NCI-H1436 (cell line): ENCODE data around the gene IDI2.
"Not testable (repeated sequence)": the region's sequence is repeated elsewhere in the genome, so short reads cannot be mapped to it uniquely, and the experiment has no call there.

Experiments used
- DNase-seq: peaks from one replicate; lab custom pipeline; 2025; lab: John Stamatoyannopoulos, UW

The IDI2 gene

DNA sequence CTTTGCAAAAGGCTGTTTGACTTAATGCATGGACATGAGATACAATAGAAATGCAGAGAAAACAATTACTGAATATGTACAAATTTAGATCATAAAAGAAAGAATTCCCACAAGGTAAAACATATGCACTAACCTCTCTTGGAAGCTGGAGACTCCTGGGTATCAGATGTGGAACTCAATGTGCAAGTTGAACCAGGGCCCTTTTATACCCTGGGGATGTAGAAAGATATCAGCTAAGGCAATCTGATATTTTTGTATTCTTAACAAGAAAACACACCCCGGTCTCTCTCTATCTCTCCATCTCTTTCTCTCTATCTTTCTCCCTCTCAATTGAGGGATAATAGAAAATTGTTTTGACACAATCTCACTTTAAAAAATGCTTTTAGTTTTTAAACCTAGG lies at the start of gene IDI2:
Gene IDI2 (minus strand): TSS at position 177 of the 400 bp plus-strand sequence. CDS start 1,136 bp downstream, outside the sequence.
- no peak for DNase-seq

DNA sequence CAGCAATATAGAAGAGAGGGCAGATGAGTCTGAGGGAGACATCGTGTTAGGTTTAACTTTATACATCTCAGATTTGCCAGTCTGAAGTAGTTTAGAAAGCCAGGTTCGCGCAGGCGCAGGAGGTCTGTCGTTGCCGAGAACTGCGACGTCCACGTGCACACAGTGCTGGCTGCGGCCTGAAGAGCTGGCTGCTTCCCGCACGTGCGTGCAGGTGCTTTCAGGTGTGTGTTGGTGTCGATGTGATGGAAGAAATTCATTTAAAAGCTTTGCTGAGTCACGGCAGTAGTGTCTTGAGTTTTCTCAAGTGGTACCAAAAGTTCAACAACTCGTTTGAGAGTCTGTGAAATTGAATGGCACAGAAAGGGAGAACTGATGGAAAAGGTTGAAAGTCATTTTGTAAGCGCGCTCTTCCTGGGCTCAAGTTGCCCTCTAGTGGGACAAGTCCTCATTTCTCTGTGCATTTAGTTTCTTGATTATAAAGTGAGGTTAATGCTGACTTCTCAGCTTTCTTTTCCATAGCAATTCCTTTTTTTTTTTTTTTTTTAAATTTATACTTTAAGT lies 49.2 kb upstream of the IDI2 start:
- DNase-seq, result no peak

DNA sequence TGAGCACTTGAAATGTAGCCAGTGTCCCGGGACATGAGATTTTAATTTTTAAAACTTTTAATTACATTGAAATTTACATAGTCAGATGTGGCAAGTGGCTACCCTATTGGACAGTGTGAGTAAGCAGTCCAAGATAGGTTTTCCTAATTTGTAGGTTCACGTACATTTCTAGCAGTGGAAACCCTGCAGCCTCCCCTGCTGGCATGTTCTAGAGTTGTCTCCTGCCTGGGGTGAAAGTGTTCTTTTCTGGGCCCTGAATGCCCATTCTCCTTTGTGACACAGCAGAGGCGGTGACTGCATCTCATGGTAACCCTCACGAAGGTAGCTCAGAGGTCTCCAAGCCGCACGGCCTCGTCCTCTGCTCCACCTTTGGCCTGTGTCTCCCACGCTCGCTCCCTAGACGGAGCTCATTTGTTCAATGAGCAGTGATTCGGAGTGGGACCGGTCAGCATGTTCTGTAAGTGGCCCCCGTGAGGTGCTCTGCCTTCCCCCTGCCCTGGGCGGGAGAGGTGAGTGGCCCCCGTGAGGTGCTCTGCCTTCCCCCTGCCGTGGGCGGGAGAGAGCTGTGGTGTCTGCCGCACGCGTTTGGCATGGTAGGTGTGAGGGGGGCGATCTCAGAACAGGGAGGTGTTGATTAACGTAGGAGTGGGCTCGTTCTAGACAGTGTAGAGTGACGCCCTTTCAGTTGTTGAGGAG lies 48.5 kb upstream of the IDI2 start:
- no peak for DNase-seq

DNA sequence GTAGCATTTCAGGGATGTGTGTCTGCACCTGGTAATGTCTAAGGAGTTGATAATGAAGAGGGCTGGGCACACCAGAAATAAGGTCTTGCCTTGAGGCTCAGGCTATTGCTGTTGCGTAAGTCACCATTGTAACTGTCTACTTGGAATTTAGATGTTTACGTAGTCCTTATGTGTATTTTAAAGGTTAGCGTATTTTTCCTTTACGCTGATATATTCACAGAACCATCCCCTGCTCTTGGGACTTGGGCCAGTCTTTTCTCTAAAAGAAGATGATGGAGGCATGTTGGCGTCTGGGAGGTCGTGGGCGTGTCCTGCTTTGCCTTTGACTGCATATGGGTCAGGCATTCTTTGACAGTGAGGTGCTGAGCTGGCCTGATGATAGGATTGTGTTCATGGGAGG lies 45.3 kb upstream of the IDI2 start:
- no peak for DNase-seq

DNA sequence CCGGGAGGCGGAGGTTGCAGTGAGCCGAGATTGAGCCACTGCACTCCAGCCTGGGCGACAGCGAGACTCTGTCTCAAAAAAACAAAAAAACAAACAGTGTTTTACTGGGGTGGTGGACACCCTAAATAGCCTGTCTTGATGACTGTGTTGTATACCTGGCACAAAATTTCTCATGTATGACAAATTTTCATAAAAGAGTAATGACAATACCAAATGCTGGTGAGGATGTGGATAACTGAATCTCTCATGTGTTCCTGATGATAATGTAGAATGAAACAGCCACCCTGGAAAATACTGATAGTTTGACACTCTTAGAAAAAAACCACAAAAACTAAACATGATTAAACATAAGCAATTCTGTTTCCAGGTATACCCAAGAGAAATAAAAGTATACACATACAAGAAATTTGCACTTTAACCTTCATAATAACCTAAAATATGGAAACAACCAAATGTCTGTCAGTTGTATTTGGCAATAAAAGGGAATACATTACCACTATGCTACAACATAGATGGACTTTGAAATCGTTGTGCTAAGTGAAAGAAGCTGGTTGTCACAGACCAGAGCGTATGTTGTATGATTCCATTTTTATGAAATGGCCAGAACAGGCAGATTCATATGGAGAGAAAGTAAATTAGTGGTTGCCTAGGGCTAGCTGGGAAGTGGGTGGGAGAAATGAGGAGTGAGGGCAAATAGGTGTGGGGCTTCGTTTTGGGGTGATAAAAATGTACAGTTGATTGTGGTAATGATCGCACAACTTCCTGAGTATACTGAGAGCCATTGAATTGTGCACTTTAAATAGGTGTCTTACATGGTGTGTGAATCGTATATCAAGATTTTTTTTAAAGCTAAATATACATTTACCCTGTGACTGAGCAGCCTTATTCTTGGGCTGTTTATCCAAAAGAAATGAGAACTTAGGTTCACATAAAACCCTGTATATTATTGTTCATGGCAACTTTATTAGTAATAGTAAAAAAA lies 43.0 kb upstream of the IDI2 start:
- DNase-seq, result no peak

DNA sequence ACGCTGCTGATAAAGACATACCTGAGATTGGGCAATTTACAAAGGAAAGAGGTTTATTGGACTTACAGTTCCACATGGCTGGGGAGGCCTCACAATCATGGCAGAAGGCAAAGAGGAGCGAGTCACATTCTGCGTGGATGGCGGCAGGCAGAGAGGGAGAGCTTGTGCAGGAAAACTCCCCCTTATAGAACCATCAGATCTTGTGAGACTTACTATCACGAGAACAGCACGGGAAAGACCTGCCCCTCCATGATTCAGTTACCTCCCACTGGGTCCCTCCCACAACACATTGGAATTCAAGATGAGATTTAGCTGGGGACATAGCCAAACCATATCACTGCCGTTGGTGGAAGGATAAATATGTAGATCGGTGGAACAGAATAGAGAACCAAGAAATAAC lies 41.1 kb upstream of the IDI2 start:
- DNase-seq, result not testable (repeated sequence)

DNA sequence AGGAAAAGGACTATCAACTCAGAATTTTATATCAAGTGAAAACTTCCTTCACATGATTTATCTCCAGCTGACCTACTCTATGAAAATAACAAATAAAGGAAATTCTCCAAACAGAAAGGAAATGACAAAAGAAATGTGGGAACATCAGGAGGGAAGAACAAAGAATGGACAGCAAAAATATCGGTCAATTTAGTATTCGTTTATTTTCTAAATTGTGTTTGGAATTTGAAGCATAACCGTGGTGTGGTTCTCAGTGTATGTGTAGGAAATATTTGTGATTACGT lies 39.2 kb upstream of the IDI2 start:
- DNase-seq, result no peak

DNA sequence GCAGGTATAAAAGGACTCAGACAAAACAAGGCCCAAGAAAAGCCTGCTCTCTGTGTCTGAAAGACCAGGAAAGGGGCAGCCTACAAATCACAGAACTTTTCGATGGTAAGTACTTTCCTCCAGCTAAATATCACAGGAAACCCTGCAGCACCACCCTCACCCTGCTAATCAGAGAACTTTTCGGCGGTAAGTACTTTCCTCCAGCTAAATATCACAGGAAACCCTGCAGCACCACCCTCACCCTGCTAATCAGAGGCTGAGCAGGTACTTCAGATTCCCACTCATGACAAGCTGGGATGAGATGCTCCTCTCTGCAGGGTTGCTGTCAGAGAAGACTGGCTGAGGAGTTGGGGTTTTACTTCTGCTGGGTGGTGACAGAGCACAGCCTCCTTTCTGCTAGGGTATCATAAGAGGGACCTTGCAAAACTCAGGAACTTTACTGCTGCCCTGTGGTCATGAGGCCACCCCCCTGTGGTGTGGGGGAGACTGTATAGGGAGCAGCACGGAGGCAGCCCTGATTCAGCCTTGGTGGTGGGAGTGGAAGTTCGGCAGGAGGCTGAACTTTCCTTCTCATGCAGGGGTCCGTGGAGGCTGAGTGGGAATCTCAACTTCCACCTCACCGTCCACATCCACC lies 37.7 kb upstream of the IDI2 start:
- no peak for DNase-seq

DNA sequence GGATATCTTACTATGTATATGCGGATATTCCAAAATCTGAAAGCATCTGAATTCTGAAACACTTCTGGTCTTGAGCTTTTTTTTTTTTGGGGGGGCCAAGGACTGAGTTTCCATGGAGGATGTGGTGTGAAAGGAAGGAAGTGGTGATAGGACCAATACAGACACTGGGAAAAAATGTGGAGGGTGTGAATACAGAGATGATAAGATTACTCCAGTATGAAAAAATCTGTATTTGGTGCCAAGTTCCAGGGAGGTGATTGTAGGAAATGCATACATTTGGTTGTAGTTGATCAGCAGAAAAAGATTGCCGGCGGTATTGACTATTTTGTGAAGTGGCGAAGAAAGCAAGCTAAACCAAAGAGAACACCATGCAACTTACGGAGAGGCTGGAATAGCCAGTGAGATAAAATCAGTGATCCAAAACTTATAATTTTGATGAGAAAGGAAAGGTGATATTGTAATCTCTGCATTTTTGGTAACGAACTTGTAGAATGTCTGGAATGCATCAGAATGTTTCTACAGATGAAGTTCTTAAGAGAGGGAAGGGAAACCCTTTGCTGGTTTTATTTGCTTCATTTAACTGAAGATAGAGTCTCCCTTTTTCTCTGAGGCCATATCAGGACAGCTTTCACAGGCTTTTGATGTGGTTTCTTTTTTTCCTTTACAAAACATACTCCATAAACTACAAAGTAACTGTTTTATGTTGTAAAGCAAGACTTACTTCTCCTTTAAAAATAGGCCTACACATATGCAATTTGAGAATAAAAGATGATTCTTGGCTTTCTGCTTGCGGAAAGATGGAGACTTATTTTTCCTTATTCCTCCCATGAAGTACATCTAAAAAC lies 36.5 kb upstream of the IDI2 start:
- no peak for DNase-seq

DNA sequence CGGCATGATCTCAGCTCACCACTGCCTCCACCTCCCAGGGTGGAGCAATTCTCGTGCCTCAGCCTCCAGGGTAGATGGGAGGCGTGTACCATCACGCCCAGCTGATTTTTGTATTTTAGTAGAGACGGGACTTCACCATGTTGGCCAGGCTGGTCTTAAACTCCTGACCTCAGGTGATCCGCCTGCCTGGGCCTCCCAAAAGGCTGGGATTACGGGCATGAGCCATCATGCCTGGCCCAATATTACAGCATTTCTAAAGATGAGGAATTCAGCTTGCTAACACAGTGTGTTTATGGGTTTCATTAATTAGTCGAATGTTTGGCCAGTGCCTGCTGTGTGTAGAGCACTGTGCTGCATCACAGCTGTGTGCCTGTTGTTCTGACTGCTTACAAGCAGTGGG lies 34.2 kb upstream of the IDI2 start:
- no peak for DNase-seq

DNA sequence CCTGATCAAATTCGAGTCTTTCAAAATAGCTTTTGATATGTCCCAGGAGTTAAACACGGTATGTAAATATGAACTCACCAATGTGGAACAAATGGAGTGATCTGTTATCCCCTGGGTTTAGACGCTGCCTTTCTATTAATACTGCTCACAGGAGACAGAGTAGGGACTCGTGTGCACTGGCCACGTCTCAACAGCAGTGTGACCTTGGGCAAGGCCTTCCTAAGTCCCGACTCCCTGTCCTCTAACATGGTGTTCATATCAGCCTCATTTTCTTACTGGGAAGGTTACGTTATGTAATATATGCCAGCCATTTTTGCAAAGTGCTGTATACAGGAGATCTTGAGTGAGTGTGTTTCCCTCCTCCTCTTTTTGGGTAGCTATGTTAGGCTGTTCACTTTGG lies 32.4 kb upstream of the IDI2 start:
- no peak for DNase-seq

DNA sequence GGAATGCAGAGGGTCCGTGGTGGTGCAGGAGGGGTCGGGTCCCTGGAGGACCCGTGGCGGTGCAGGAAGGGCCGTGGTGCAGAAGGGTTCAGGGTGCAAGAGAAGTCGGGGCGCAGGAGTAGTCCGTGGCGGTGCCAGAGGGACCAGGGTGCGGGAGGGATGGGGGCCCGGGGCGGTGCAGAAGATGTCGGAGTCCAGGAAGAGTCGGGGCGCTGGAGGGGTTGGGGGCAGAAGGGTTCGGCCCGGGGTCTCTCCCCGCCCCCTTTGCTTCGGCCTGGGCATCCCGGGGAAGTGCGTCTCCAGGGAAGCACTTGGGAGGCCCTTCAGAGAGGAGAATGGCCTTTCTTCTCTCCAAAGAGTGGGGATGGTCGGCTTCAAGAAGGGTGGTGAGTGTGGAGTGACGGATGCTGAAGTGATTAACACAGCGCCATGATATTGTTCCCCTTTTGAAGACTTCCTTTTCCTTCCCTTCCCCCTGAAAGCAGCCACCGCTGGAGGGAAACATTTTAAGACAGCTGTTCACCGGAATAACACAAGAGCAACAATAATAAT lies 31.5 kb upstream of the IDI2 start:
- no peak for DNase-seq

DNA sequence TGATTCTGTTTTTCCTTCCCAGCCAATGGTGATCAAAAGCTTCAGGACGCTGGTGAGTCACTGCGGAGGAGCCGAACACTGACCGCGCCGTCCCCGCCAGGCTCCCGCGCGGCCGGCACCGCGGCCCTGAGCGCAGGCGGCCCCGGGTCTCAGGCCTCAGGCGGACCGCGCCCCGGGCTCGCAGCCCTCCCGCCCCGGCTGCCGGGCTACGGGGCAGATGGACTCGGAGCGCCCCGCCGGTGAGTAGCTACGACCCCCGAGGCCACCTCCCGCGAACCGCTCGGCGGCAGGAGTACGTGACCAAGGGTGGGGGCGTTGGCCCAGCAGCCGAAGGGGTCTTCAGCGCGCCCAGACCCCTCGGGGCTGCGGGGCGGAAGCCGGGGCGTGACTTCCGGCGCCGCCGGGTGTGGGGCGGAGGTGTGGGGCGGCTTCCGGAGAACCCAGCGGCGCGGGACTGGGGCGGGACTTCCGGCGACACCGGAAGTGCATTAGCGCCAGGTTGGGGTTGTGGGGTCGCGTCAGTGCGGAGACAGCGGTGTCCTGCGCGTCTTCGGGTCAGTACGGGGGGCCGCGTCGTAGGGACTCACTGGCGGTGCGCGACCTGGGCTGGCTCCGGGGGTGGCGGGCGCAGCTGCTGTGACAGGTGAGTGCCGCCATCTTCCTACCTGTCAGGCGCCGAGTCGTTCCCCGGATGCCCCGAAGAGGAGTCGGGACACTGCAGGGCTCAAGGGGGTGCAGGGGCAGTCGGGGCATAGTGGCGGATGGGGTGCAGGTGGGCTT lies 30.9 kb upstream of the IDI2 start, which contains the start of gene WDR37:
Gene WDR37 (plus strand): TSS at position 60 of the 780 bp plus-strand sequence. CDS start 15,771 bp downstream, outside the sequence.
- peak; percentile 77 for DNase-seq

DNA sequence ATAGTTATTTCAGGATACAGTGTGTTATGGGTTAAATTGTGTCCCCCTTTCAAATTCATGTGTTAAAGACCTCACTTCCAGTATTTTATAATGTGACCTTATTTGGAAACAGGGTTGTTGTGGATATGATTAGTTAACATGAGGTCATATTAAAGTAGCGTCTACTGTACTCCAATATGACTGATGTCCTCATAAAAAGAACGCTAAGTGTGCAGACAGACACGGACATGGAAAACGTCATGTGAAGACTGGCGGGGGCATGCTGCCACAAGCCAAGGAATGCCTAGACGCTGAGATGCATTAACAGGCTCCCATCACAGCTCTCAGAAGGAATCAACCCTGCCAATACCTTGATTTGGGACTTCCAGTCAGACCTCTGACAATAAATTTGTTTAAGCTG lies 29.0 kb upstream of the IDI2 start:
- no peak for DNase-seq

DNA sequence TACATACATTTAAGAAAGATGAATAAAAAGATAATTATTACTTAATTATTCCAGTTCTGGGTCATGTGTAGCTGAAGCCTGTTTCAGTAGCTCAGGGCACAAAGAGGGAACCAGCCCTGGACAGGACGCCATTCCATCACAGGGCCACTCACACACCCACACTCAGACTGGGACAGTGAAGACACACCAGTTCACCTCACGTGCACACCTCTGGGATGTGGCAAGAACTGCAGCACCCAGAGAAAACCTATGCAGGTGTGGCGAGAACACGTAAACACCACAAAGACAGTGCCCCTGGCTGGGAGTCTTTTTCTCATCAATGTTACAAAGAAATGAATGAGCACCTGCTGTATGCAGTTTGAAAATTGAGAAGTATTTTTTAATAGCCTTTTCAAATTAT lies 24.9 kb upstream of the IDI2 start:
- DNase-seq, result no peak

DNA sequence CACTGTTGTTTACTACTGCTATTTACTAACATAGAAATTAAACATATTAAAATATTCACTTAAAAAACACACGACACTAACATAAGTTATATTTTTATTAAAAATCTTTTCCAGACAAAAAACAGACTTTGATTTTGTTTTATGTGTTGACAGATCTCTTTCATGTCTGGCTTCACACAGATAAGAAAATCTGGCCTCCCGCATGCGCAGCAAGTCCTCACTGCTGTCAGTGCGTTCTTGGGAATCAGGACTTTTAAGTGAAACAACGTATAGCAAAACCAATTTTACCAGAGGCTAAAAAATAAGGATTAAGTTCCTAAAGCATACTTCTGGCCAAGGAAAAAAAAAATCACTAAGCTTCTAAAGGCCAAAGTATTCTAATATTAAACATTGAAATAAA lies 24.5 kb upstream of the IDI2 start:
- no peak for DNase-seq

DNA sequence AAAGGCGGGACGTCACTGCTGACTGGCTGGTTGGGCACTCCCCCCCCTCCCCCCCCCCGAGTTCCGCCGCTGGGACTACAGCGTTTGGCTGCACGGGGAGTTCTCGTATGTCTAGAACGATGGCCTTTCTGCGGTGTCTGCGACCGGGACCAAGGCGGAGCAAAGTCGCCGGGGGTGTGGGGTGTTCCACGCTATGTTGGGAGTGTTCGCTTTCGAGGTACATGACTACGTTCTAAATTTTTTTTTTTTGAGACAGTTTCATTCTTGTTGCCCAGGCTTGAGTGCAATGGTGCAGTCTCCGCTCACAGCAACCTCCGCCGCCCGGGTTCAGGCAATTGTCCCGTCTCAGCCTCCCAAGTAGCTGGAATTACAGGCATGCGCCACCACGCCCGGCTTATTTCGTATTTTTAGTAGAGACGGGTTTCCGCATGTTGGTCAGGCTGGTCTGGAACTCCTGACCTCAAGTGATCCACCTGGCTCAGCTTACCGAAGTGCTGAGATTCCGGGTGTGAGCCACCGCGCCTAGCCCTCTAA lies 23.8 kb upstream of the IDI2 start:
- no peak for DNase-seq

DNA sequence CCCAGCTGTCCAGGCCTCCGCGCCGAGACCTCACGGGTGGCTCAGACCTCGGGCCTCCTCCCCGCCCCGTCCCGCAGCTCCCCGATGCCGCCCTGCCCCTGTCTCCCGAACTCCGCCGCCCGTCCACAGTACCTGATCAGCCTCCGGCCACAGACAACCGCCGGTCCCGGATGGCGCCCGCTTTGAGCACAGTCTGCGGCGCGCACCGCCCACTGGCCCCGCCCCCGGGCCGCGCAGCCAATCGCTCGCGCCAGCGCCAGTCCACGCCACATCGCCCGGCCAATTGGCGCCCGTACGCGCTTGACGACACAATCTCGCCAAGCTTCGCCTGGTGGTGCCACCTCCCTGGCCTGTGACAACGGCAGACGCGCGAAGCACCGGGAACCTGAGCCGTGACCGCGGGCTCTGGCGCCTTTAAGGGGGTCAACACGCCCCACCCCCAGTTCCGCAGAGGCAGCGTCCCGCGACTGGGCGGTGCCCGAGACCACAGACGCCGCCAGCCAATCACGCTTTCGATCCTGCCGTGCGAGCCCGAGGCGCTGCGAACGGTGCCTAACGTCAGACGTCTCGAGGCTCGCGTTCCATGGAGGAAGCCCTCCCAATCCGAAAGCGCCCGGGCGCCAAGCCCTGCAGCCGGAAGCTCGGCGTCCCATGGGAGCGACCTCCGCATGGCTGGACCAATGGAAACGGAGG lies 23.2 kb upstream of the IDI2 start, which contains the start of gene IDI1:
Gene IDI1 (minus strand): TSS at position 388 of the 693 bp plus-strand sequence. CDS start 116 bp downstream, at position 272.
- peak; percentile 98 for DNase-seq

DNA sequence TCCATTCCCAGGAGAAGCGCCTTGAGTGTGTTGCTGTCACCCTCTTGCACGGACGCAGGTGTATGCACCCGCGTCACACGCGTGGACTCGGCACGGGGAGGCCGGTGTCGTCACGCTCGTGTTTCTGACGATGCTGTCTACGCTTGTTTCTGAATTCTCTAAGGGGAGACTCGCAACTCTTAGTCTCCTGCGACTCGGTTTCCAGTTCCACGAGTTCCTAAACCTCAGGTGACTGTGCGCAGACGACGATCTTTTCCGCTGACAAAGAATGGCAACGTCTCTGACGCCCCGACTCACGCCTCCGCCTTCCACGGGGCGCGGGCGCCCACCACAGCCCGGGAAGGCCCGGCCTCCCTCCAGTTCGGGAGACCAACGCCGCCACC lies 22.7 kb upstream of the IDI2 start:
- DNase-seq, result peak; percentile 51
